Lower leg skin (tissue), 4 donors: ENCODE data around the gene PTPRQ. TPM values are rescaled to one million over a fixed set of nuclear protein-coding genes. Genes with fewer than 3 reads are reported as not detected.

Experiments
- DNase-seq, 2 donors: peaks; one replicate each; pipeline ENCODE4 v3.0.0-alpha.2; 2019; ENCODE audit warnings: low spot score in 2 of 2
- H3K4me3 ChIP-seq: fragments of 200-600 bp; sonication (generic); 2 replicates; pipeline ENCODE4 v1.5.1; 2017; ENCODE audit warnings: mild to moderate bottlenecking, low read depth; ENCODE audit not compliant: poor library complexity, severe bottlenecking
- POLR2A ChIP-seq, 2 donors: fragments of 450-650 bp; IDR thresholded peaks; one replicate each; pipeline ENCODE4 v1.6.1; 2016 to 2017; ENCODE audit warnings: antibody characterized with exemption in 2 of 2, mild to moderate bottlenecking in 1 of 2, moderate library complexity in 1 of 2
- WGBS, 2 donors: methylation state at CpG; one replicate each; pipeline ENCODE4 v1.1.5; 2018; 5-methylcytosine and 5-hydroxymethylcytosine counted together
- intact Hi-C: fragments of 100-400 bp; cut with DNase I; formaldehyde crosslinking; loops from one replicate; pipeline ENCODE4 v1.15.0; 2023; ENCODE audit warnings: low total_unique reads
- total RNA-seq, 4 donors: library from RNA; depleted of rRNA; stranded (reverse); fragments of >200 nt; gene quantifications; one replicate each; pipeline ENCODE4 v1.1.0, GENCODE V29; 2016
- TF ChIP-seq, protein P1 (sequence below), 3 donors: fragments of 450-650 bp; IDR thresholded peaks; one replicate each; pipeline ENCODE4 v1.5.1; 2016; ENCODE audit warnings: antibody characterized with exemption in 3 of 3, mild to moderate bottlenecking in 3 of 3, moderate library complexity in 2 of 3

PTPRQ gene
- total RNA-seq, 4 donors from 2014 or later = 0.03 to 0.47 (median 0.08) TPM; not detected in 1

DNA sequence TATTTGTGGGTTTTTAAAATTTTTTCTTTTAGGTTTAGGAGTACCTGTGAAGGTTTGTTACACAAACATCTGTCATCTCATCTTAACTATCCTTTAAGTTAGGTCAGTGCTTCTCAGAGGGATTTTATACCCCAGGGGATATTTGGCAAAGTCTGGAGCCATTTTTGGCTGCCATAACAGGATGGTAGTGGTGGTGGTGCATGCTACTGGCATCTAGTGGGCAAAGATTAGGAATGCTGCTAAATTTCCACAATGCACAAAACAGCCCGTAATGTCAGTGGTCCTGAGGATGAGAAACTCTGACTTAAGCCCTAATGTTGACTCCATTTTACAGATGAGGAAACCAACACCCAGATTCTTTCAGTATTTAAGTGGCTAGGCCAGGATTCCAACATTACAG is 178.2 kb downstream of the PTPRQ start:
- intact Hi-C loops = no loop called here
- 67 to 74% methylated on average over 1 of the region's 1 CpG for WGBS, 2 donors
- DNase-seq = no peak
- TF ChIP-seq, protein P1, sequence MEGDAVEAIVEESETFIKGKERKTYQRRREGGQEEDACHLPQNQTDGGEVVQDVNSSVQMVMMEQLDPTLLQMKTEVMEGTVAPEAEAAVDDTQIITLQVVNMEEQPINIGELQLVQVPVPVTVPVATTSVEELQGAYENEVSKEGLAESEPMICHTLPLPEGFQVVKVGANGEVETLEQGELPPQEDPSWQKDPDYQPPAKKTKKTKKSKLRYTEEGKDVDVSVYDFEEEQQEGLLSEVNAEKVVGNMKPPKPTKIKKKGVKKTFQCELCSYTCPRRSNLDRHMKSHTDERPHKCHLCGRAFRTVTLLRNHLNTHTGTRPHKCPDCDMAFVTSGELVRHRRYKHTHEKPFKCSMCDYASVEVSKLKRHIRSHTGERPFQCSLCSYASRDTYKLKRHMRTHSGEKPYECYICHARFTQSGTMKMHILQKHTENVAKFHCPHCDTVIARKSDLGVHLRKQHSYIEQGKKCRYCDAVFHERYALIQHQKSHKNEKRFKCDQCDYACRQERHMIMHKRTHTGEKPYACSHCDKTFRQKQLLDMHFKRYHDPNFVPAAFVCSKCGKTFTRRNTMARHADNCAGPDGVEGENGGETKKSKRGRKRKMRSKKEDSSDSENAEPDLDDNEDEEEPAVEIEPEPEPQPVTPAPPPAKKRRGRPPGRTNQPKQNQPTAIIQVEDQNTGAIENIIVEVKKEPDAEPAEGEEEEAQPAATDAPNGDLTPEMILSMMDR (IDR thresholded peaks at IDR 0.05) = no peak
- TF ChIP-seq POLR2A (IDR thresholded peaks at IDR 0.05) = no peak
- no peak overlapping the region for H3K4me3 ChIP-seq

DNA sequence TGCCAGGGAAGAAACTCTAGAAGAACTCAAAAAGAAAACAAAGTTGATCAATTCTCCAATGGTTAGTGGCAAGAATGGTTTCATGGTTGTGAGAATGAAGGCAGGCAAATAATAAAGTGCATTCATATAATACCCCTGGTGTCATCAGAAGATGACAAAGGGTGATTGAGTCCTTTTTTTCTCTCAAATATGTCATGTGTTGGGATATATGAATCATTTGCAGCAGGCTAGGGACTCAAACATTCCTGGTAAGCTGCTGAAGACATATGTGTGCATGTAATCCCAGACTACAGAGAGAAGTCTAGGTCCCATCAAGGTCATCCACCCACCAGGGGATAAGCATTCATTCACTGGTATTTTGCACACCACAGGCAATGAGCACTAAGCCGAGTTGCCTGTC is 181.0 kb downstream of the PTPRQ start:
- no peak overlapping the region for H3K4me3 ChIP-seq
- intact Hi-C loops = no loop called here
- DNase-seq = no peak
- TF ChIP-seq POLR2A (IDR thresholded peaks at IDR 0.05) = no peak
- TF ChIP-seq, protein P1 (IDR thresholded peaks at IDR 0.05) = no peak
- WGBS, 2 donors = 82 to 89% methylated on average over 1 of the region's 1 CpG

DNA sequence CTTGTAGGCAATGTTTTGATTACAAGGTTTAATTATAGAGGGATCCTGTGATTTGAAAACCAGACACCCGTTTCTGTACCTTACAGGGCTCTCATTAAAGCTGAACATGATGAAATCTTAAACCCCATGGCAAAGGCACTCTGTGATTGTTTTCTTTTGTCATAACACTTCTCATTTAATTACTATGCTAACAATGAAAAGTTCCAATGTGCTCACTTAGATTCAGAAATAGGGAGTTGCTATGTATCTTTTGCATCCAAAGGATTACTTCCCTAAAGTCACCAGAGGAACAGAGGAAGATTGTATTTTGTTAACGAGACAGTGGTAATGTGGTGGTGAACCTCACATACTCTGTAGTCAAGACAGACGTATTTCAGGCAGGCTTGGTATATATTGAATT is 181.9 kb downstream of the PTPRQ start:
- intact Hi-C loops = no loop called here
- no peak for DNase-seq
- H3K4me3 ChIP-seq = no peak overlapping the region
- TF ChIP-seq POLR2A (IDR thresholded peaks at IDR 0.05) = no peak
- TF ChIP-seq, protein P1 (IDR thresholded peaks at IDR 0.05) = no peak
- 52 to 53% methylated on average over 3 of the region's 3 CpGs for WGBS, 2 donors

DNA sequence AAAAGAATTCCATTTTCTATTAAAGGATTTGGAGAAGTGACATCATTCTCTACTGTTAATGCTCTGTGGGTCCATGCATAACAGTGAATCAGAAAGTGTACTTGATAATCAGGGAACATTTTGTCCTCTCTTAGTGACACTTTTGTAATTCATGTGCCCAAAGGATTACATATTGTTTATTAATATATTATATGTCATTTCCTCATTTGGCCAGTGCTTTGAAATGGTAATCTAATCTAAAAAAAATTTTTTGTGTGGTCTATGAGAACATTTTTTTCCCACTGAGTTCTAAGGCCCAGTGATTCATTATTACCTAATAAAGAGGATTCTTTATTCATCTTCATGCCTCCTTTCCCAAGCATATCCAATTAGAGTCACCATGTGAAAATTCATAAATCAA is 183.7 kb downstream of the PTPRQ start:
- intact Hi-C loops = no loop called here
- TF ChIP-seq, protein P1 (IDR thresholded peaks at IDR 0.05) = no peak
- TF ChIP-seq POLR2A (IDR thresholded peaks at IDR 0.05) = no peak
- DNase-seq = no peak
- no peak overlapping the region for H3K4me3 ChIP-seq

DNA sequence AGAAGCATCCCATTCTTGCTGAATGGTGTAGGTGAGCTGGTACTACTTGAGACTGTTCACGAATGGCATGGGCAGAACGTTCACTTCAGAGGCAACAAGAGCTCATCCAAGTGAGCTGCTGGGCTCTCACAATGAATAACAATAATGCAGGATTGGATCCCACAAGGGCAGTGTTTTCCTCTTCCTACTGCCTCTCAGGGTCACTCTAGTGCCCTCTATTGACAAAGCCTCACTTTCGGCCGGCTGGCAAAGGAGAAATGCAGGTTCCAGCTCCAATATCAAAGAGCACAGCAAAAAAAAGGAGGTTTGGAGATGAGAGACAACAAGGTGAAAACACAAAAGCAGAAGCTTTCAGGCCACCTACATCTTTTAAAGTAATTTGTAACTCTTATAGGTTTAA is 188.8 kb downstream of the PTPRQ start:
- DNase-seq = no peak
- intact Hi-C loops = no loop called here
- WGBS, 2 donors = 45 to 54% methylated on average over 4 of the region's 4 CpGs

DNA sequence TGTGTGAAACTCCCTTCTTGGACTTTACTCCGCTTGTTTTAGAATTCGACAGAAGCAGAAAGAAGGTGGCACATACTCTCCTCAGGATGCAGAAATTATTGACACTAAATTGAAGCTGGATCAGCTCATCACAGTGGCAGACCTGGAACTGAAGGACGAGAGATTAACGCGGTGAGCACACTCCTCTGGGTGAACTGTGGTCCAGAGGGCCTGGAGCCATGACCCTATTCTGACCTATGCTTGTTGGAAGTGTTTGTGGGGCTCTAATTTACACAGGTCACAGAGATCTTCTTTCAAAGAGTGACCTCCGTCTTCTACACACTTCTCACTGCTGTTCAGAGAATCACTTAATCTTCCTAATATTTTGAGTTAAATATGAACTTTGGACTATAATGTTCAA is 190.9 kb downstream of the PTPRQ start:
- DNase-seq = no peak
- intact Hi-C loops = no loop called here
- no peak for TF ChIP-seq POLR2A (IDR thresholded peaks at IDR 0.05)
- TF ChIP-seq, protein P1 (IDR thresholded peaks at IDR 0.05) = no peak
- WGBS, 2 donors = 65 to 70% methylated on average over 6 of the region's 6 CpGs
- H3K4me3 ChIP-seq = no peak overlapping the region

More for the DNA sequence above, 188.8 kb downstream of the PTPRQ start:
- TF ChIP-seq, protein P1 (IDR thresholded peaks at IDR 0.05) = no peak
- no peak for TF ChIP-seq POLR2A (IDR thresholded peaks at IDR 0.05)
- no peak overlapping the region for H3K4me3 ChIP-seq
